Measurements from ENCODE around the gene DMRTB1.

Gene DMRTB1

GRCh38 chr1:53461323-53462044 is 2.3 kb downstream of the DMRTB1 start:
- H4K20me1 ChIP-seq (ENCODE audit: insufficient read depth, low read length), result no peaks in the 10 kb centered on the region
- no peaks in the 10 kb centered on the region for H3K27me3 ChIP-seq (ENCODE audit: low read depth, low read length)
- no peak overlapping the region for H3K4me3 ChIP-seq (ENCODE audit: low read length)
- H3K27ac ChIP-seq (ENCODE audit: low read length), result no peak overlapping the region
- no peak for TF ChIP-seq CTCF (IDR thresholded peaks at IDR 0.05; ENCODE audit: low read depth, low read length)
- no peak for TF ChIP-seq EZH2phosphoT487 (IDR thresholded peaks at IDR 0.05; ENCODE audit: low read depth)
- no peaks in the 10 kb centered on the region for H3K9me3 ChIP-seq (ENCODE audit: insufficient read depth, low read length)
- no peaks in the 10 kb centered on the region for H3K79me2 ChIP-seq (ENCODE audit: low read length)
- no peak overlapping the region for H3K9ac ChIP-seq (ENCODE audit: low read length)
- H2AFZ ChIP-seq (ENCODE audit: low read depth, low read length), result no peak overlapping the region
- no peaks in the 10 kb centered on the region for H3K36me3 ChIP-seq (replicated peaks; ENCODE audit: low read depth, low read length)
- no peak overlapping the region for H3K4me2 ChIP-seq (ENCODE audit: low read length)
- H3K4me1 ChIP-seq (ENCODE audit: low read length), result no peaks in the 10 kb centered on the region

GRCh38 chr1:53462193-53462592 is 3.0 kb downstream of the DMRTB1 start:
- TF ChIP-seq CTCF (IDR thresholded peaks at IDR 0.05; ENCODE audit: low read depth, low read length), result no peak
- TF ChIP-seq EZH2phosphoT487 (IDR thresholded peaks at IDR 0.05; ENCODE audit: low read depth), result no peak
- Histone ChIP-seq H3K9me3 (ENCODE audit: insufficient read depth, low read length) (no peaks in the 10 kb centered on the region), H3K9ac (ENCODE audit: low read length) (no peak overlapping the region), H3K27ac (ENCODE audit: low read length) (no peak overlapping the region), H3K4me3 (ENCODE audit: low read length) (no peak overlapping the region), H3K79me2 (ENCODE audit: low read length) (no peaks in the 10 kb centered on the region), H4K20me1 (ENCODE audit: insufficient read depth, low read length) (no peaks in the 10 kb centered on the region), H2AFZ (ENCODE audit: low read depth, low read length) (no peak overlapping the region), H3K4me1 (ENCODE audit: low read length) (no peaks in the 10 kb centered on the region), H3K4me2 (ENCODE audit: low read length) (no peak overlapping the region), H3K27me3 (ENCODE audit: low read depth, low read length) (no peaks in the 10 kb centered on the region), H3K36me3 (replicated peaks; ENCODE audit: low read depth, low read length) (no peaks in the 10 kb centered on the region)

- Histone ChIP-seq H3K79me2 (ENCODE audit: low read length) (no peaks in the 10 kb centered on the region), H3K9me3 (ENCODE audit: insufficient read depth, low read length) (no peaks in the 10 kb centered on the region), H3K4me3 (ENCODE audit: low read length) (no peak overlapping the region), H4K20me1 (ENCODE audit: insufficient read depth, low read length) (no peaks in the 10 kb centered on the region), H3K27ac (ENCODE audit: low read length) (no peak overlapping the region), H3K27me3 (ENCODE audit: low read depth, low read length) (no peaks in the 10 kb centered on the region), H3K4me1 (ENCODE audit: low read length) (no peaks in the 10 kb centered on the region), H3K36me3 (replicated peaks; ENCODE audit: low read depth, low read length) (no peaks in the 10 kb centered on the region), H2AFZ (ENCODE audit: low read depth, low read length) (no peak overlapping the region), H3K9ac (ENCODE audit: low read length) (no peak overlapping the region), H3K4me2 (ENCODE audit: low read length) (no peak overlapping the region)
- TF ChIP-seq EZH2phosphoT487 (IDR thresholded peaks at IDR 0.05; ENCODE audit: low read depth) (no peak), CTCF (IDR thresholded peaks at IDR 0.05; ENCODE audit: low read depth, low read length) (no peak)
Measured at GRCh38 chr1:53462769-53463501, 3.7 kb downstream of the DMRTB1 start.
